ENCODE results near the gene LECT2.

The LECT2 gene

DNA sequence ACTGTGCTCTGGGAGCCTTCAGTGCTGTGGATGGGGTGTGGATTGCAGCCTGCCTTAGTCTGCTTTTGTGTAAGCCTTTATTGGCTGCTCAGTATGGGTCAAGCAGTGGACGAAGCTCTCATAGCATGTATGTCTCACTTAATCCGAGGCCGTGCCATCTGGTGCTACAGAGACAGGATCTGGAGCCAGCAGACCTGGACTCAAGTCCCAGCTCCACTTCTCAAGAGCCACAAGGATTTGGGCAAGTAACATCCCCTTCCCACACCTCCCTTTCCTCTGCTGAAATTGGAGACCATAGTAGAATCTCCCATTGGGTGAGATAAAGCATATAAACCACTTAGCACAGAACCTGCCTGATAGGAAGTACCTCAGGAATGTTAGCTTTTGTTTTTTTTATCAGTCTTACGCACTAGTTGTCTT is 23.4 kb upstream of the LECT2 start:
- DNase-seq: no peak

GRCh38 chr5:135977375-135977928 is 22.7 kb upstream of the LECT2 start:
- DNase-seq: no peak

DNA sequence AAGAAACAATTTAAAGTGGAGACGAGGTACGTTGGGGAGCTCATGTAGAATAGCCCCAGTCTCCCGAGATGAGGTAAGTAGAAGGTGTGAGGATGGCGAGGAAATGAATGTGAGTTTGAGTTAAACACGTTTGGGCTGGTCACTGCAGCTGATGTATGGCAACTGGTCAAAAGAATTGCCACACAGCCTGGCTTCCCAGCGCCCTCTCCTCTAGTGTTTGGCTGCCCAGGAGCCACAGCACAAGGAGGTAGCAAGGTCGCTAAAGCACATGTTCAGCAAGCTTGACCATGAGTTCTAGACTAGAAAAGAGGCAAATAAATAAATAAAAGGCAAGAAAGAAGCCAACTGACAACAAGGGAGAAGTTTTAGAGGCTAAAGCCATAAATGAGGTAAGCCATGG is 21.4 kb upstream of the LECT2 start:
- no peak for DNase-seq

- DNase-seq: no peak
Measured at GRCh38 chr5:135975122-135975521, 20.3 kb upstream of the LECT2 start.

- DNase-seq: no peak
Measured at GRCh38 chr5:135974021-135974600, 19.3 kb upstream of the LECT2 start.

DNA sequence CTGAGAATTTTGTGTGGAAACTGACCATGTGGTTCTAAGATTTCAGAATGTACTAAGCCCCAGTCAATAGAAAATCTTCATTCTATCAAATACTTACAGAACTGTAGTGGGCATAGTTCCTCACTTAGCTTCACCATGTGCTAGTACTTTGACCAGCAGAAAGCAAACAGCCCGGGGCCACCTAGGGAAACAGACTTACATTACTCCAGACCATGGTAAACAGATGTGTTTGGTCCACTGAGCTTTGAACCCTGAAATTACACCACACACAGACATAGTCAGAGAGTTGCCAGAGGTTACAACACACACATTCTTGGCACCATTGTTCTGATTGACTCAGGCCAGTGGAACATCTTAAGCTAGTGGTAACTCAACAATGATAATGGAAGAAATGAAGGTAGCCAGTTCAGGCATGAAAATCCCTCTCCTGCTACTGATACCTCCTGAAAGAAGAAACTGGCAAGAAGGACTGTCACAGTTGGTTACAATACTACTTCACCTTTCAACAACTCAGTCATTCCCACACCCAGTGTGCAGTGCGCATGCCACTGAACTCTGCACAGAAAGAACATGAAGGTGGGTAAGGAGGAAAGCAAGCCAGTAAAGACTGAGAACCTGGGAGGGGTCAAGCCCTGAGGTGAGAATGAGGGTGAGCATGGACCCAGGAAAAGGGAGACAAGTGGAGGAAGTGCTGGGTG is 18.7 kb upstream of the LECT2 start:
- no peak for DNase-seq

DNA sequence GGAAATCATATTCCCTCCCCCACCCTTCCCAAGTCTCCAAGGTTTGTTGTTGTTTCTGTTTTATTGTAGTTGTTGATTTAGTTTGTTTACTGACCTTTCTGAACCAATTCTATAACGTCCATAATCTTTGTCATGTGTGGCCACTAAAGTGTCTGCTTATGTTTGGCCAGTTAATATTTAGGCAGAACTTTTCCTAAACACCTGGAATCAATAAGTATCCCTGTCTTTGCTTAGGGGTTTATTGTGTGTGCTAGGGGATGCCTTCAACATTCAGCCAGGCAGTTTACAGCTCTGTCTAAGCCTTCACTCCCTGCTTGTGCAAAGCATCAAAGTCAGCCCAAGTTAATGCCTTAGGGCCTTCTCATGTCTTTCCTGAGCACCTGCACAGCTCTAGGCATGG is 16.9 kb upstream of the LECT2 start:
- DNase-seq: no peak

DNA sequence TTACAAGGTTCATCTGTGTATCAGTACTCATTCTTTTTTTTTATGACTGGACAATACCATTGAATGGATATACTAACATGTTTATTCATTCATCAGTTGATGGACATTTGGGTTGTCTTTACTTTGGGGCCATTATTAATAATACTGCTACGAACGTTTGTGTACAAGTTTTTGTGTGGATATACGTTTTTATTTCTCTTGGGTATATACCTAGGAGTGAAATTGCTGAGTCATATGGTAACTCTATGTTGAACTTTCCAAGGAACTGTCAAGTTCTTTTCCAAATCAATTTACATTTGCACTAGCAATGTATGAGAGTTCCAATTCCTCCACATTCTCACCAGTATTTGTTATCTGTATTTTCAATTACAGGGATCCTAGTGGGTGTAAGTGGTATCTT is 12.0 kb upstream of the LECT2 start:
- no peak for DNase-seq

GRCh38 chr5:135966165-135966564 is 11.4 kb upstream of the LECT2 start:
- DNase-seq: no peak

DNA sequence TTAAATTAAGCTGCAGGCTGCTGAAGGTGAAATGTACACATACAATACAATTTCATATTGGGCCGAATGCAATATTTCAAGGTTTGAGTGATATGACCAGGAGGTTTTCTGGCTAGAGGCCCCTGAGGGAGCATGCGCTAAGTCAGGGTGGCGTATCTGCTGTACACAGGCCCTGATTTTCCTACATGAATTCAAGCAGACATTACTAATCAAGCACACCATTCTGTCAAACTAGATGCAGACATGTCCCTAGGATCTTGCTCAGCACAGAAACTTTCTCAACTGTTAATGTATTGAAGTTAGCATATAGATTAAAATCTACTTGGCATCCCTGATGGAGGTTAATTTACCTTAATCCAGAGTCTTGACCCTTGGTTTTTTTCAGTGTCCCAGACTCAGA is 10.7 kb upstream of the LECT2 start:
- no peak for DNase-seq

GRCh38 chr5:135964670-135965320 is 10.0 kb upstream of the LECT2 start:
- DNase-seq: no peak

DNA sequence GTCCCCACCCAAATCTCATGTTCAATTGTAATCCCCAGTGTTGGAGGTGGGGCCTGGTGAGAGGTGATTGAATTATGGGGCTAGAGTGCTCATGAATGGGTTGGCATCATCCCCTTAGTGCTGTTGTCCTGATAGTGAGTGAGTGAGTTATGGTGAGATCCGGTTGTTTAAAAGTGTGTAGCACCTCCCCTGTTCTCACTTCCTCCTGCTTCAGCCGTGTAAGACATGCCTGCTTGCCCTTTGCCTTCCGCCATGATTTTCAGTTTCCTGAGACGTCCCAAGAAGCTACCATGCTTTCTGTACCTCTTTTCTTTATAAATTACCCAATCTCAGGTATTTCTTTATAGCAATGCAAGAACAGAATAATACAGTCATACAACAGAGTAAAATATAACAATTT is 742 bp upstream of the LECT2 start:
- no peak for DNase-seq

DNA sequence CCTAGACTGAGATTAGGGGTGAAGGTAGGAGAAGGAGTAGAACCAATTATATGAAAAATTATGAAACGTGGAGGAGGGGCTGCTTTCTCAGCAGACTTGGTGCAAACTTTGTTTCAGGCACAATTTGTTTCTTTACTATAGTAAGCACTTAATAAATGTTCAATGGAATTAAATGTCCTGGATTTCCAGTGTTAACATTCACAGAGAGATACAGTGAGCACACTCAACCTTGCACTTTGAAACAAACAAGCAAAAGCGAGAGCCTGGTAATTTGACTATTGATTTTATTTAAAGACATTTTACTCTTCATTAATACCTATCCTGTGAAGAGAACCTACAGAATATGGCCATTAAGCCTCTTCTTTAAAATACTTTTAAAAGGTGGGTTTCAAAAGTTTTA is 933 bp downstream of the LECT2 start:
- no peak for DNase-seq

DNA sequence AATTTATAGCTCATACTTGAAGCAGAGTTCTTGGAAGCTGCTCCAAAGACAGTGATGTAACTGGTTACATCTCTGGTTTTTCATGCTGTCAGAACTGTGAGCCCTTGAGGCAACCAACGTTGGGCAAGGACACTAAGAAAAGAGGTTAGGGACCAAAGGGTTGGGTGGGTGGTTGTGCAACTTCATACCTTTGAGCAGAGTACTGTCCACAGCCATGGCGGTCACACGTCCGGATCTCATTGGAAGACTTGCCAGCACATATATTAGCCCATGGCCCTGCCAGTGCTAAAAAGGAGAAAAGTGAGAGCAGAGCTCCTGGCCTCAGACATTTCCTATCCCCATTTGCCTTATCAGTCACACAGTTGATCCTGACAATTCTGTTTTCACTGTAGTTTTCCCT is 2.1 kb downstream of the LECT2 start:
- no peak for DNase-seq

DNA sequence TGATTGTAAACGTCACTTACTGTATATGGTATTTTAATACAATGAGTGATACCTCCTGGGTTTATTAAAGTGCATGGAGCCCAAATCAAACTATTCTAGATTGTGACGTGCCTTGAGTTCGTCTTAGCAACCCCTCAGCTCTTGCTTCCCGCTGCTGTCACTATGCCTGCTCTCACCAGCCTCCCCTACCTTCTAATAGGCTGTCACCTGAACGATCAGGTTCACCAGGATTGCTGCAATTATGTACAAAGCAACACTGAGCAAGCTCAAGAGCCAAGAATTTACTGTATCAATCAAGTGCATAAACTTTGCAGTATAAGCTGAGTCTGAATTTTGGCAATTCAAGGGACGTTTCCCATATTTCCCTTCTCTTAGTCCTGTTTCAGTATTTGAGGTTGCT is 3.0 kb downstream of the LECT2 start:
- DNase-seq: no peak

DNA sequence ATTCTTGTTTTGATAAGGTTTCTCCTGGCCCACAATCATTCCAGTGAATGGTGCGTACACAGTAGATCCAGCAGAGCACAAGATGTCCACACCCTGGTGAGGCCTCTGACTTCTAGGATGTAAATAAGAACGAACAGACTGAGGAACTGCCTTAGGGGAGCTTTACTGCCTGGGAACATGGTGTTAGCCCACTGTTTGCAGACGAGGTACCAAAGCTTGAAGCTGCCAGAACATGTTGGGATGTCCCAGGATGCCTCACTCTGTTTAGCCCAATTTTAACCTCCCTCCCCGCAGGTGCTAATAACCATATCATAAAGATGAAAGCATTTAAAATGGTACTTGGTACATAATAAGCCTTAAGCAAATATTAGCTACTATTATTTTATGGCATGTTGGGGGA is 3.5 kb downstream of the LECT2 start:
- no peak for DNase-seq

DNA sequence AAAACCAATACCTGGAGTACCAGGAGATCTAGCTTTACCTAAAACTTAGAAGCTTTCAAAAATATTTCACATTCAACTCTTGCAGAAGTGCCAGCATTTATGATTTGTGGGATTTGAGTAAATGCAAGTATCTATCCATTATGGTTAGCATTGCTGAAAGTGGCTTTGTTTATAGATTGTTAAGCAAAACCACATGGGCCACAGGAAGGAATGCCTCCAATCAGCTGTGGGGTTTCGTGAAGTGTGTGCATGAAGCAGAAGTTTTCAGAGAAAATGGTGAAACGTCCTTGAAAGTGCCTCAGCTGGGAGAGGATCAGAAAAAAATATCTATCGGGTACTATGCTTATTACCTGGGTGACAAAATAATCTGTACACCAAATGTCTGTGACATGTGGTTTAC is 4.2 kb downstream of the LECT2 start:
- DNase-seq: no peak

DNA sequence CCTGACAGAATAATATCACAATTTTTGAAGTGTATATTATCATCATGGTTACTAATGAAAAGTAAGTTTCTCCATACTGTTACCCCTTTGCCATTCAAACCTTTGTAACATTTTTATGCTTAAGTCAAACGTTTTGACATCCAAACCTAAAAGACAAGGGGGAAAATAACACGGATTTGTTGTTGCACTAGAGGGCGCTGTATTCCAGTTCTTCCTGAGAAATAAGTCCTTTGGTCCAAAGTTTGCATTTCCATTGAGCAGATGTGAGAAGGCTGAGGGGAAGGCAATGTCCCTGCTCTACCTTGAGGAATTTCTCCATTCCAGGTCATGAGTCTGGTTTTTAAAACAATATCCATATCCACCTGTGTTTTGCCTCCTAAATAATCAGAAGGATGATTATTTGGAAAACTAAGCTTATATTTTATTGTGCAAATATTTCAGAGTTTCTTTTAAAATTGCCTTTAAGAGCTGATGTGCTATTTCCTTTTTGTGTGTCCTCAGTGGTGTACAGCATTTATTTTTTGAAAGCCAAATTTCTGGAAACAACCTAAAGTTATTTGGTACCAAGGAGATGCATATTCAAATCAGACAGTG is 9.7 kb downstream of the LECT2 start:
- DNase-seq: peak; percentile 60

DNA sequence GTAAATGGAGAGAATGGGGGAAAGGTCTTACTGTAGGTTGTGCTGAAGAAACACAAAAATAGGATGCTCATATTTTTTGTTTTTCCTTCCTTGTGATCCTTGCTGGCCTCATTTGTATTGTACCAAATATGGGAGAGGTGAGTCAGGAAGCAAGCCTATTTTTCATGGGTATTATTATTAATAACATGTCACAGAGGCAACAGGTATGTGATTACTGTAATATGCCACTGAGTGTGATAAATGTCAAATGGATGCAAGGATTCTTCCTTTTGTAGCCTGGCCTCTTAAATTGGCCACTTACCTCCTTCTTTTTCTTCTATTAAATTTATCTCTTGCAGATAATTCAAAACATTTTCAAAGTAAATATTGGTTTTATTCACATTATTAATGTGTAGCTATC is 10.2 kb downstream of the LECT2 start:
- no peak for DNase-seq

DNA sequence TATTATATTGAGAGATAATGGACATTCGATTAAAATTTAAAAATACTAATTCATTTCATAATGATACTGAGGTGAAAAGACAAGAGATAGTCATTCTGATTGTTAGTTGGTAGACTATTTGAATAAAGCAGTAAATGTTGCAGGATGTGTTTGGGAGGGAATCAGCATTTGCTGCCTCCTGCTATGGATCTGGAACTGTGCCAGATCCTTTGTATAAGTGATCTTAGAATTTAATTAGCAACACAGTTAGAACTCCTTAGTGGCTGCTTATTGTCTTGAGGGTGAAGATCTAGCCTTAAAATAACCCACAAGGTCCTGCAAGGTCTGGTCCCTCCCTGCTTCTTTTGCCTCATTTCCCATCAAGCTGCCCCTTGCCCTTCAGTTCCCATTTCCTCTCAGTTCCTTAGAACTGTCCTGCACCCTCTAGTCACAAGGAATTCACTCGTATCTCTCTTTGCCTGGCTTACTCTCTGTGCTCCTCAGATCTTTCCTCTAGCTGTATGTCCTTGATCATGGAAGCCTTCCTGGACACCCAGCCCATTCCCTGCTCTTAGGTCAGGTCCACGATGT is 12.5 kb downstream of the LECT2 start:
- DNase-seq: no peak

DNA sequence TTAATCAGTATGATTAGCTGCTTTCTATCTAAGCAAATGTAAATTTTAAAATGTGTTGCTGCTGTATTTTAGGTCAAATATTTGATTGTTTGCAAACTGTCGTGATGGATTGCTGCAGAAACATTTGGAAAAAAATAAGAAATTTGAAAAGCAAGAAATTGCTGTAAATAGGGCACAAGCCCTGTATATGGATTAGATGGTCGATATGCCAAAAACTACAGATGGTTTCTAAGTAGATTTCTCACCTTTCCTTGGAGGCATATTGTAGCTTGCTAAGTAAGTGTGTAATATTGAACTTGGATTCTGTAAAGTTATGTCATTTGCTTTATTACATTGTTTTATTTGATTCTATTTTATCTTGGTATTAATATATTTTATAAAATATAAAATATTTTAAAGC is 13.1 kb downstream of the LECT2 start:
- DNase-seq: no peak

- no peak for DNase-seq
Measured at GRCh38 chr5:135937245-135937911, 17.4 kb downstream of the LECT2 start.

- DNase-seq: no peak
Measured at GRCh38 chr5:135934939-135935338, 19.8 kb downstream of the LECT2 start.

Measured in NCI-H1105 treated with DMSO at 0.1 percent for 48 hours (cell line).